GM21619 (cell line): ENCODE measurements around the gene NFIB.

Experiments
- ATAC-seq: cut with Tn5 transposase; IDR thresholded peaks from one replicate; pipeline ENCODE4 v1.9.1; 2021; ENCODE audit not compliant: unreplicated experiment

The NFIB gene

DNA sequence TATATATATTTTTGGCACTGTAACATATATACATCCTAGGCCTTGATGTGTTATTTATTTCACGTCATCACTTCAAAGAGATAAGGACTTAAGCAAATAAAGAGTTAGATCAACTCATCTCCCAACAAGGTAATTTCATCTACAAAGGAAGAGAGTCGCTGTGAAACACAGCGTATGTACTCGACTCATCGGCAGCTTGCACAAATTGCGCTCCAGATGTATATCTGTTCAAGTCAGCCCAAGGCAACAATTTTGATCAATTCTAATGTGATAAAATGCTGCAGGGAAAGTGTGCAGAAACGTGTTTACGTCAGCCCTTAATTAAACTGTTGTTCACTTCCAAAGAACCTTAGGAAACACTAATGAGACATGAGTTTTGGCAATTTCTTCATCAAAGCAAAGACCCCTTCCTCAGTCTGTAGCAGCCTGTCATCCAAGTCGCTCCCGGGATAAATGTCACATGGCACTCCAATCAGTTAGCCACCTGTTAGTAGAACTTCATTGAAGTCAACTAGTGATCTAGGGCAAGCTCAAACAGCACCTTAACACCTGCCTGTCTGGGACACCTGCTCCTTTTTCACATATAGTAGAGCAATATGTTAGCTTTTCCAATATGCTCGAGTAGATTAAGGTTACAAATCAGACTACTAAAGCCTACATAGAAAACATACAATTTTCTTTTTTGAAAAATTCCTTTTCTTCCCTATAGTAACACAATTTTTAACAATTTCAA, 182.4 kb downstream of the NFIB start:
- no peak for ATAC-seq

DNA sequence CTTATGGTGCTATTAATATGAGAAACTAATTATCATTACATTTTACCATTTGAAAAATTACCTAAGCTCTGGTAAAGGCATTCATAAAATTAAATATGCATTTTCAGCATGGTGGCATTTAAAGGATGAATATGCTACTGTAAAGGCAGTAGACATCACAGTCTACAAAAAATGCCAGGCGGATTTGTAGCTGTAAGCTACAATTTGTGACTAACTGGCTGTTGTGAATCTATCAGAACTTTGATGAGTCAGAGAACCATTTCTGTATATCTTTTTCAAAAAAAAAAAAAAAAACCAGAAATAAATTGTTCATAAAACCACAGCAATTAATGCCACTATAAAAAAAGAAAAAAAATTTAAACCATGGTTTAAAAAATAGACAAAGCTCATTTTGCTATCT, 186.3 kb downstream of the NFIB start:
- ATAC-seq: no peak

DNA sequence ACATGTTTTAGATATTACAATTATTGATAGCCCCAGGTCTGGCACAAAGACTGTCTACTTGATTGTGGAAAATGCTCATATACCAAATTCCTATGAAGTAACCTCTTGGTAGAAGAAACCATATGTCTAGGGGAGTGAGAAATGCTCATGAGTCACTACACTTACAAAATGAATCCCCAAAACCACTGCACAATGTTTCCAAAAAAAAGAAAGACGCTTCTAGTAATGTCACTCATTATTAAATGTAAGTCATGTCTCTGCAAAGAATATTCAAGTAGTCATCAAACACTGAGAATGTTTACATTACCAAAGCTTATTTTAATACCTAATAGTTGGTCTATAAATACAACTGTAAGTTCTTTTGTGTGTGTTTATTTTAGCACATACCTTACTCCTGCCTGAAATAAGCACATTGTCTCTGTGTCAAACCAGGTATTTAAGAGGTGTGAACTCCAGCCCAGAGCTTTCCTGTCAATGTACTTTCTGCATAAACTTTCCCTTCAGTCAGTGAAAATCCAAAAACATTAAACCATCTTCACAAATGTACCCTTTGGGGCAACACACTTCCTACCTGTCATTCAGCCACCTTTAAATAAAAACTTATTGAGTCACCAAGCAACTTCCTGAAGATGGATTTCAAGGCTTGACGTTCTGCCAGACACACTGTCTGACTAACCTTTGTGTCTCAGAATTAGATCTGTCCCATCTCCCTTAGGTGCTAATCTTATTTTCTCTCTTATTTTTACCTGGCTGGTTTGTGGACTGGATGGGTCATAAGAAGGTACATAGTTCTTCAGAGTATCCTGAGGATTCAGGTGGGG, 194.0 kb downstream of the NFIB start:
- ATAC-seq: no peak

DNA sequence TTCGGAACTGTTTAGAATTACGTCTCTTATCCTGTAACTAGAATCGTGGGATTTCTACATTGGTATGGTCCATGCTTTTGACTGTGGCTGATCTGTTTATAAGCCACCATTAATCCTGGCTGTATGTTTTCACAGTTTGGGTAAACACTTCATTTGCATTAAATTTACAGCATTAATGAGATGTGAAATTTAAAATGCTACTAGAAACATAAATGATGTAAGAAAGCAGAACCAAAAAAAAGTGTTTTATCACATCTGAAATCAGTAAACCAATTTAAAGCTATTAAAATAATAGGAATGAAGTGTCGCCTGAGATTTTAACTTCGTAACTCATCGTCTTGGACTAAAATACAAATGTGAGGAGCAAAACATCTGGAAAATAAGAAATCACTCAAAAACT, 201.7 kb downstream of the NFIB start:
- ATAC-seq: no peak

DNA sequence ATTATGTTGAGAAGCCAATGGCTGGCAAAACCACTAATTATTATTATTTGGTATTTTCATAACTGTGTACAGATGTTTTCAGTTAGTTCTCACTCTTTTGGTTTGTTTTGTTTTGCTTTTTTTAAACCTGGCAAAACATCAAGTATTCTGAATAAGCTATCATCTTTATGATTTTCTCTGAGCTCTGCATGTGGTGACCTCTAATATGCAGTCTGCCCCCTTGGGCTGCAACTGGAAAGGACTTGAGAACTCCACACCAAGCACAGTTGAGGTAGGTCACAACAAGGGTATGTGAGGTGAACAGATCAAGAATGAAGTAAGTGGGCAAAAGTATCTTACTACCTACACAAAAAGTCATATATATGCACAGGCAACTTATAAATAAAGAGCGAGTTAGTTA, 202.2 kb downstream of the NFIB start:
- no peak for ATAC-seq

DNA sequence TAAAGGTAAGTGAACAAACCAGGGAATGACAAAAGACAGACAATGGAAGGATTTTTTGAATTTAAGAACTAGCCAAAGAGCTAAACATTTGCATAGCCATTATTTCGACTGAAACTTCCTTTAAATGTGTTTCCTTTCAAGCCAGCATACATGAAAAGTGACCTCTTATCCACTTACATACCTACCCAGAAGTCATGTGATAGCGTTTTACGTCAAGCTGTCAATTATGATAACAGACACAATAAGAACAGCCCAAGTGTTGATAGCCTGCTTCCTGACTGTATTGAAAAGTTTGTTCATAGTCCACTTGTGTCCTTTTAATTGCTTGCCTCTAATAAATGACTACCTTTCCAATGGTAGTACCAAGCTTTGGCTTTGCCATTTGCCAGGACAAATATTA, 206.0 kb downstream of the NFIB start:
- no peak for ATAC-seq

DNA sequence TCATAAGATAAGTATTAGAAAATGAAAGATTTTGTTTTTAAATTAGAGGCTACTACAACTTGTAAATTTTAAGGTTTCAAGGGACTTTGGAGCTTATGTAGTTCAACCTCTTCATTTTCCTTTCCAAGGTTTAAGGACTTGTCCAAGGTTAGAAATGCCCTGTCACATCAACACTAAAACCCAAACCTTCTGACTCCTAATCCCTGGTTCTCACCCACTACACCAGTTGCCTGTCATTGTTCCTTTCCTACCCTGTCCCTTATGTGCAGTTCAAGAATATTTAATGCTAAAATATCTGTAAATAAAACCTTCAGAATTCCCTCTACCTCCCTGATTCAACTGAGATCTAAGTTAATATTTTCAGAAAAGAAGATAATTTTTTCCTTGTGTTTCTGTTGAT, 206.4 kb downstream of the NFIB start:
- no peak for ATAC-seq

DNA sequence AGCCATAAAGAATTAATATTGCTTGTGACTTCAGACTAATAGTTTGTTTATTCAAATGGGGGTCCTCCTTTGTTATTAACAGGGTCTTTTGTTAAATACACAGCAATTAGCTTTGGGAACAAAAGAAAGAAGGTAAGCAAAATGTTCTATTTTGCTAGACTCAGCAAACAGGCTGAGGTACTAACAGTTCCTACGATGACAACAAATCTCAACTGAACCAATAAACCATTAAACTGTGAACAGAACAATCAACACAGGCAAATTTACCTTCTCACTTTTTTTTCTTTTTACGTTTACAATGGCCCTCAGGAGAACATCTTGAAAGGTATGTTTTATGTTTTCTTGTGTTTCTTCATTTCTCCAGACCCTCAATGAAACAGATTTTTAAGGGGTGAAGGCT, 207.2 kb downstream of the NFIB start:
- ATAC-seq: no peak

DNA sequence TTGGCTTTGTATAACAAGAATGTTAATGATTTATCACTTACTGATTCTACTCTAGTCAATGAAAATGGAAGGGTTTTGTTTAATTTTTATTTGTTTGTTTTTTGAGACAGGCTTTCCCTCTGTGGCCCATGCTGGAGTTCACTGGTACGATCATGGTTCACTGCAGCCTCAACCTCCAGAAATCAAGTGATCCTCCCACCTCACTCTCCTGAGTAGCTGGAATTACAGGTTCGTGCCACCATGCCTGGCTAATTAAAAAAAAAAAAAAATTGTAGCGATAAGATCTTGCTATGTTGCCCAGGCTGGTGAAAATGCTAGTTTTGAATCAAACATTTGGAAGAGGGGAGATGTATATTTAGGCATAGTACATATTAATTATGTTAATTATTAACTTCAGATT, 209.4 kb downstream of the NFIB start:
- no peak for ATAC-seq

DNA sequence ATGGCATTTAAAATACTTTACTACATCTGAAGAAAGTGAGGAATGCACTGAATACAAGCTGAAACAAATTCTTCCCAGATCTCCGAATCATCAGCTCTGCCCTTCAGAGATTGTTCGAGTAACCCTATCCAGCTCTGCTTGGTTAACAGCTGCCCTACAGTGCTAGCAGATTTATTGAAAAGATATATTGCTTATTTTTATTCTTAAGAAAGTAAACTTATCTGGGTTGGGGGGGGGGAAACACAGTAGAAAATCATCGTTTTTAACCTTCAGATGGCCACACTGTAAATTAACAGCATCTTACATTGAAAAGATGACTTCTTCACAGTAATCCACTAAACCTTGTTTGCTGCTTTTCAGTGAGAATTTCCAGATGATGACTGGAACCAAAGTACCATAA, 210.8 kb downstream of the NFIB start:
- no peak for ATAC-seq

DNA sequence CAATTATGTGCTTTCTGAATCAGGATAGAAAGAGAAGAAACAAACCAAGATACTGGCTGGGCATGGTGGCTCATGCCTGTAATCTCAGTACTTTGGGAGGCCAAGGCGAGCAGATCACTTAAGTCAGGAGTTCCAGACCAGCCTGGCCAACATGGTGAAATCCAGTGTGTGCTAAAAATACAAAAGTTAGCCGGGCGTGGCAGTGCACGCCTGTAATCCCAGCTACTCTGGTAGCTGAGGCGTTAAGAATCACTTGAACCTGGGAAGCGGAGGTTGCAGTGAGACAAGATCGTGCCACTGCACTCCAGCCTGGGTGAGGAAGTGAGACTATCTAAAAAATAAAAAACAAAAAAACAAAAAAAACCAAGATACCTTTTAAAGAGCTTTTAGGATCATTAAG, 214.2 kb downstream of the NFIB start:
- ATAC-seq: no peak

DNA sequence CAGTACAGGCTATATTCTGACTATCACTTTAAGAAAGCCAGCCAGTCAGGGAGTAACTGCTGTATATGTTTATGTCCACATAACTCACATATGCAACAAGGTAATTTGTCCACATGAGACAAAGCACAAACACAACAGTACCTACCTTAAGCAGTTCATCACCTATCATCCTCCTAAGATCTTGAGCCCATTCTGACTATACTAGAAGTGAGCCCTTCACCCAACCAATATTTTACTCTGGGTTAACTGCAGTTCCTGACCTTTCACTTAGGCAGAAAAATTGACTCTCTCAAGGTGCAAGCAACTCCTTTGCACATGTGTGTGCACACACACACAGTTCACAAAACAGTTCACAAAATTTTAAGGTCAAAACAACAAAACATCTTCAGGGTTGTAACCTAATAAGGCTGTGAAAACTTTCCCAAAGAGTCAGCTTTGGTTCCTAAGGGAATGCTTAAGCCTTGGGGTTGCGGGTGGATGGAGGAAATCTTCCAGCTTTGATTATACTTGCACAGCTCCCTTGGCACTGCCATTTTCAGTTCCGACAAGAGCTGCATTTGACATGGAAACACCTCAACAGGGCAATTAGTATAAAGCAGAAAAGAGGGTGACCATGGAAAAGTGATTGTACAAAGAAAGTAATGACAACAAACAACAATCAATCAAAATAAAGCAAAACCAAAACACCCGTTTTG, 215.3 kb downstream of the NFIB start:
- ATAC-seq: no peak

DNA sequence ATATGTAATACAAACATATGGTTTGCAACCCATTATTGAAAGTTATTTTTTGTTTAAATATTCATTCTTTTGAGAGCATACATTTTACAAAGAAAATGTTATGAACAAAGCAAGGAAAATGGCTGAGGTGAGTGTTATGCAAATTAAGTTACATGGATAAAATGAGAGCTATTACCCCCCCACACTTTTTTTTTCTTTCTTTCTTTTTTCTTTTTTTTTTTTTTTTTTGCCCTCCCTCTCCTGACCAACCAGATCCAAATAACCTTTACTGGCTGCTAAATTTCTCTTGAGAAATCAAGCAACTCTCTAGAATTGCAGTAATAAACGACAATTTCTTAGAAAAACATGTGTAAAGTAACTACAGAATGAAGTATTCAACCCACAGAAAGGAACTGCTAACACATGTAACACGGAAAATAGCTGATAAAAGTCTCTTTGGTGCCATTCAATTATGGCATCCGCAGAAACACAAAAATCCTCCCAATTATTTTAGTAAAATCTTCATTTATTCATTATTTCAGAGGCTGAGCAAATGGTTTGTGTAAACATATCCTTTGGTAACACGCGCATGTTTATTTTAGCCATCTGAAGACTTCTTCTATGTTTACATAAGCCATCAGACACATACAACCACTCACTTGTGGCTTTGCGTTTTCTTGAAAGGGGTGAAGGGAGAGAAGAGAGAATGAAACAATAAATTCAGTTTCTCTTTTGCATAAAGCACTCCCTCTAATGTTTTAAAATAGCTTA, 216.1 kb downstream of the NFIB start:
- ATAC-seq: no peak

DNA sequence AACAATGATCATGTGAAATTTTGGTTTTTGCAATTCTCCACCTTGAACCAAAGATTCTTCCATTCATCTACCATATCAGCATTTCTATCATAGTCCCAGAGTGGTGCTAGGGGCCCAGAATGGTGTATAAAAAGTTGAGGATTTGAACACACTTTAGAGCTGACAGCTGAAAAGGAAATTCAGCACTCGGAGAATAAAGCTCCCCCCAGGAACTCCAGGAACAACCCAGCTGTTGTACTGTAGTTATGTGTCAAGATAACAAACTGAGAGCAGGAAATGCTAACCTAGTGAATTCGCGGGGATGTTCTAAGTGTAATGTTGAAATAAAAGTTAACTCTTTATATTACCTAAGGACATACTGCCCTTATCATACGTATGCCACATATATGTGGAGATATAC, 216.7 kb downstream of the NFIB start:
- no peak for ATAC-seq

DNA sequence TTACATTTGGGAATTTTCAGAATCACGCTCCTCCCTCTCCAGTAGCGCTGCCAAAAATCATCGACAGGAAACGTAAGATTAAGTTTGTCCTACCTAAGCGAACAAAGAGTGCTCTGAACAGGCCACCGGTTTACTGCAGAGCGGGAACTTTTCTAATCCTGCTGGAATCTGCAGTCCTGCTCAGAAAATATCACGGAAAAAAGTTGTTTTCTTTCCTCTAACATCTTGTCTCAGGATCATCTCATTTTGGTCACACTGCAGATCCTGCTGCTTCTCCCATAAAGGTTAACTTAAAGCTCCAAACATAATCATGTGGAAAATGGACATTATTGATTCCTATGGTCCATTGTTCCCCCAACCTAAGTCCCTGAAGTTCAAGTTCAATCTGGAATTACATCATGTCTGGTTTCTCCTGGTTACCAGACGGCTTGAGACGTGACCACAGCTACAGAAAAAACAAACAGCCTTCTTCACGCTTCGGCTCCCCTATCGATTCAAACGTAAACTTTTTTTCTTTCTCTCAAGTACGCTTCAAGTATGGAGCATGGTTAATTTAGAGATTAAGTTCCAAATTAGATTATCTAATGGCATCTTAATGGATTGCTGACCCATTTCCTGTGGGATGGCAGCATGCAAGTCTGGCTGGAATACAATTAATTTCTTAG, 217.6 kb downstream of the NFIB start:
- ATAC-seq: no peak

DNA sequence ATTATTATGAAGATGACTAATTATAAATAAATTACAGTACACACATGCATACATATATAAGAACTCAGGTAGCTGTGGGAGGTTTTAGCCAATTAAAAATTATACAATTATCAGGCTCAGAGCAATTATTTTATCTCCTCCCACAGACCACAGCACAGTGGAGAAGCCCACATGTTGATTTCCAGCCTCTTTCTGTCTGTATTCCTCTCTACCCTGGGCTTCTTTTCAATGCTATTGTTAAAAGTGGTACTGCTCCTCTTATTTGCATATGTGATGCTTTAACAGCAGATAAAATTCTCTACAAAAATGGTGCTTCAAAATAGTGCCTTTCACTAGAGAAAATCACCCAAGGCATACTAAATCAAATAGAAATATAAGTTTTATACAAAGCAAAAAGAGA, 218.7 kb downstream of the NFIB start:
- no peak for ATAC-seq

DNA sequence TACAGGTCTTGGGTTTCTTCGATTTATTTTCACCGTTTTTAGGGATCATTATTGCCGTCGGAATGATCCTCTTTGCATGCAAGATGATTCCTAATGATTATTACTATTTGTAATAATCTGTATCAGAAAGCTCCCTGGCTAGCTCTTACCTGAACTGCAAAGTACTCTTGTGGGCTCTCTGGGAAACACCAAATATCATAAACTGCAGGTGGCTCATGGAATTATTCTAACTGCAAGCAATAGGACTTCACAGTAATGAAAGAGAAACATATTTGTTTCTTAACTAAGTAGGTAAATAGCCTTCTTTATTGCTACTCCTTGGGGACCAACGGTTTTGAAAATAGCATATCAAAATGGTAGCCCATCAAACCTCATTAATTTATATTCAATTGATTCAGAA, 219.4 kb downstream of the NFIB start:
- no peak for ATAC-seq

DNA sequence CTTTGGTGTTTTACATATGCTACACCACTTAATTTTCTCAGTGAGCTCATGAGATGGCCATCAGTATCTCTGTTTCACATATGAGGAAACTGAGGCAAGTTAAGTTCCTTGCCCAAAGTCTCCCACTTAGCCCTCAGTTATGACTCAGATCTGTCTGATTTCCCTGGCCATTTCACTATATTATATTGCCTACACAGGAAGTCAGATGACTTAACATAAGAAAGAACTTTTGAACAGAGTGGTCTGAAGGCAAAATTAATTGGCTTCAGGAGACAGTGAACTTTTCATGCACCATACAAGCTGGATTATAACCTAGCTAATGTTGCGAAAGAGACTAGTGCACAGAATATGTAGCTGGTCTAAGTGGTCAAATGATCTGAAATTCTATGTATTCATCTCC, 221.6 kb downstream of the NFIB start:
- no peak for ATAC-seq

DNA sequence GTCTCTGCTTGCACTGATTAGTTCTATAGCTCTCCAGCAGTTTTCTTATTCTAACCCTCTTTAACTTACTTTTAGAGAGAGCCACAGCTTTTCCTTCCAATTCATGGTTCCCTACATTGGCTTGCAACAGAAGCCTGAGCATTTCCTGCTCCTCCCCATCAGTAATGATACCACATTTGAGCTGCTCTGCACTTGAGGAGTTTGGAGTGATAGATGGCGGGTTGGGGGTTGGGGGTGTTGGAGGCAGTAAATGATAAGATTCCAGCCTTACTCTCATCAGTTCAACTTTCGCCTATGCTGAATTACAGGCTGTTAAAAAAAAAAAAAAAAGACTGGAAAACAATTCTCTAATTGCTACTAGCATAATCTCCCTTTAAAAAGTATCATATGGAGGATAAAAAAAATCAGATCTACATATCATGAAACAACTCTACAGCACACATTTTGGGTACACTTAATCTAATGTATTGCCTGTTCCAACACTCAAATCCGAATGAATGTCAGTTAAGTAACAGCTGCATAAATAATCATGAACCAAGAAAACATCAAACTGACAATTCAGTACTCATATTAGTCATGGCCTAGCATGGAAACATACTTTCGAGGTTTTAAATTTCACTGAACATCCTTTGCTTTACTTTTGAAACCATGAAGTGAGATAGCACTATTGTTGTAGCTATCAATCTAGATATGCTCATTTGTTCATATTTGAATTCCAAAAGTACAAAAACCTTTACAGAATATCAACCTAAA, 224.7 kb downstream of the NFIB start:
- no peak for ATAC-seq

DNA sequence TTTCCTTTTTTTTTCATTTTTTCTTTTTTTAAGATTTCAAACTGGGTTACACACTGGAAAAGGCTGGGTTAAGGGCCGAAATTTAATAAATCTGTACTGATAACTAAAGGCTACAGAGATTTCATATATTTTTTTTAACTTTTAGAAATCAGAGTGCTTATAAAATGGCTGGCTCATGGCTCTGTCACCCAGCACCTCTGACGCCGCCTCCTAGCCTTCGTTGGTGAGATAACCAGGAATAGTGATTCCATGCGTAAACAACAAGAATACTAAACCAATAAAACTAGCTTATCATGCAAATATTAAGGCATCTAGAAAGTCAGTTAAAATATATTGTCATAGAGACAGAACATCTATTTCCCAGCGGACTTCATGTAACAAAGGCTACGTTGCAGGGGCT, 226.4 kb downstream of the NFIB start:
- no peak for ATAC-seq
